Measurements from ENCODE around the gene IGFN1. TPM values are rescaled to one million over a fixed set of nuclear protein-coding genes. Genes with fewer than 3 reads are reported as not detected.

IGFN1 gene
- total and polyA plus RNA-seq, 2 of the 8 experiments (the other 6 are each of a cell fraction or from before 2014, with no cell fraction given), result not detected

DNA sequence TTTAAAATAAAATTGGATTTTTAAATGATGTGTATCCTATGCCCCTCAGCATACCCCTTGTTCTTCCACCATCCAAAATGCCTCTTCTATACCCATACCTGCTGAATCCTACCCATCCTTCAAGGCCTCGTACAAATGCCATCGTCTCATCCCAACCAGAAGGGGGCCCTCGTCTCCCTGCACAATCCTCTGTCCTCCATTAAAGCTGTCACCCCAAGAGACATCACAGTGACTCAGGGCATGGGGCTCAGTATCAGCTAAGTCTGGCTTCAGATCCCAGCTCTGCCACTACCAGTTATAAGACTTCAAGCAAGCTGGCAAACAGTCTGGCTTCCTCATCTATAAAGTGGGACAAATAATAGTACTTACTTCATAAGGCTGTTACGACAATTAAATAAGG, 23.8 kb downstream of the IGFN1 start (continued):
- TF ChIP-seq TEAD4 (IDR thresholded peaks at IDR 0.05; ENCODE audit: low read depth, low read length), result peak; percentile 50; the same call in 1 of the 2 replicates
- TF ChIP-seq, protein P1, sequence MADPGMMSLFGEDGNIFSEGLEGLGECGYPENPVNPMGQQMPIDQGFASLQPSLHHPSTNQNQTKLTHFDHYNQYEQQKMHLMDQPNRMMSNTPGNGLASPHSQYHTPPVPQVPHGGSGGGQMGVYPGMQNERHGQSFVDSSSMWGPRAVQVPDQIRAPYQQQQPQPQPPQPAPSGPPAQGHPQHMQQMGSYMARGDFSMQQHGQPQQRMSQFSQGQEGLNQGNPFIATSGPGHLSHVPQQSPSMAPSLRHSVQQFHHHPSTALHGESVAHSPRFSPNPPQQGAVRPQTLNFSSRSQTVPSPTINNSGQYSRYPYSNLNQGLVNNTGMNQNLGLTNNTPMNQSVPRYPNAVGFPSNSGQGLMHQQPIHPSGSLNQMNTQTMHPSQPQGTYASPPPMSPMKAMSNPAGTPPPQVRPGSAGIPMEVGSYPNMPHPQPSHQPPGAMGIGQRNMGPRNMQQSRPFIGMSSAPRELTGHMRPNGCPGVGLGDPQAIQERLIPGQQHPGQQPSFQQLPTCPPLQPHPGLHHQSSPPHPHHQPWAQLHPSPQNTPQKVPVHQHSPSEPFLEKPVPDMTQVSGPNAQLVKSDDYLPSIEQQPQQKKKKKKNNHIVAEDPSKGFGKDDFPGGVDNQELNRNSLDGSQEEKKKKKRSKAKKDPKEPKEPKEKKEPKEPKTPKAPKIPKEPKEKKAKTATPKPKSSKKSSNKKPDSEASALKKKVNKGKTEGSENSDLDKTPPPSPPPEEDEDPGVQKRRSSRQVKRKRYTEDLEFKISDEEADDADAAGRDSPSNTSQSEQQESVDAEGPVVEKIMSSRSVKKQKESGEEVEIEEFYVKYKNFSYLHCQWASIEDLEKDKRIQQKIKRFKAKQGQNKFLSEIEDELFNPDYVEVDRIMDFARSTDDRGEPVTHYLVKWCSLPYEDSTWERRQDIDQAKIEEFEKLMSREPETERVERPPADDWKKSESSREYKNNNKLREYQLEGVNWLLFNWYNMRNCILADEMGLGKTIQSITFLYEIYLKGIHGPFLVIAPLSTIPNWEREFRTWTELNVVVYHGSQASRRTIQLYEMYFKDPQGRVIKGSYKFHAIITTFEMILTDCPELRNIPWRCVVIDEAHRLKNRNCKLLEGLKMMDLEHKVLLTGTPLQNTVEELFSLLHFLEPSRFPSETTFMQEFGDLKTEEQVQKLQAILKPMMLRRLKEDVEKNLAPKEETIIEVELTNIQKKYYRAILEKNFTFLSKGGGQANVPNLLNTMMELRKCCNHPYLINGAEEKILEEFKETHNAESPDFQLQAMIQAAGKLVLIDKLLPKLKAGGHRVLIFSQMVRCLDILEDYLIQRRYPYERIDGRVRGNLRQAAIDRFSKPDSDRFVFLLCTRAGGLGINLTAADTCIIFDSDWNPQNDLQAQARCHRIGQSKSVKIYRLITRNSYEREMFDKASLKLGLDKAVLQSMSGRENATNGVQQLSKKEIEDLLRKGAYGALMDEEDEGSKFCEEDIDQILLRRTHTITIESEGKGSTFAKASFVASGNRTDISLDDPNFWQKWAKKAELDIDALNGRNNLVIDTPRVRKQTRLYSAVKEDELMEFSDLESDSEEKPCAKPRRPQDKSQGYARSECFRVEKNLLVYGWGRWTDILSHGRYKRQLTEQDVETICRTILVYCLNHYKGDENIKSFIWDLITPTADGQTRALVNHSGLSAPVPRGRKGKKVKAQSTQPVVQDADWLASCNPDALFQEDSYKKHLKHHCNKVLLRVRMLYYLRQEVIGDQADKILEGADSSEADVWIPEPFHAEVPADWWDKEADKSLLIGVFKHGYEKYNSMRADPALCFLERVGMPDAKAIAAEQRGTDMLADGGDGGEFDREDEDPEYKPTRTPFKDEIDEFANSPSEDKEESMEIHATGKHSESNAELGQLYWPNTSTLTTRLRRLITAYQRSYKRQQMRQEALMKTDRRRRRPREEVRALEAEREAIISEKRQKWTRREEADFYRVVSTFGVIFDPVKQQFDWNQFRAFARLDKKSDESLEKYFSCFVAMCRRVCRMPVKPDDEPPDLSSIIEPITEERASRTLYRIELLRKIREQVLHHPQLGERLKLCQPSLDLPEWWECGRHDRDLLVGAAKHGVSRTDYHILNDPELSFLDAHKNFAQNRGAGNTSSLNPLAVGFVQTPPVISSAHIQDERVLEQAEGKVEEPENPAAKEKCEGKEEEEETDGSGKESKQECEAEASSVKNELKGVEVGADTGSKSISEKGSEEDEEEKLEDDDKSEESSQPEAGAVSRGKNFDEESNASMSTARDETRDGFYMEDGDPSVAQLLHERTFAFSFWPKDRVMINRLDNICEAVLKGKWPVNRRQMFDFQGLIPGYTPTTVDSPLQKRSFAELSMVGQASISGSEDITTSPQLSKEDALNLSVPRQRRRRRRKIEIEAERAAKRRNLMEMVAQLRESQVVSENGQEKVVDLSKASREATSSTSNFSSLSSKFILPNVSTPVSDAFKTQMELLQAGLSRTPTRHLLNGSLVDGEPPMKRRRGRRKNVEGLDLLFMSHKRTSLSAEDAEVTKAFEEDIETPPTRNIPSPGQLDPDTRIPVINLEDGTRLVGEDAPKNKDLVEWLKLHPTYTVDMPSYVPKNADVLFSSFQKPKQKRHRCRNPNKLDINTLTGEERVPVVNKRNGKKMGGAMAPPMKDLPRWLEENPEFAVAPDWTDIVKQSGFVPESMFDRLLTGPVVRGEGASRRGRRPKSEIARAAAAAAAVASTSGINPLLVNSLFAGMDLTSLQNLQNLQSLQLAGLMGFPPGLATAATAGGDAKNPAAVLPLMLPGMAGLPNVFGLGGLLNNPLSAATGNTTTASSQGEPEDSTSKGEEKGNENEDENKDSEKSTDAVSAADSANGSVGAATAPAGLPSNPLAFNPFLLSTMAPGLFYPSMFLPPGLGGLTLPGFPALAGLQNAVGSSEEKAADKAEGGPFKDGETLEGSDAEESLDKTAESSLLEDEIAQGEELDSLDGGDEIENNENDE (IDR thresholded peaks at IDR 0.05; ENCODE audit: insufficient replicate concordance, low read length), result no peak

All from H1 (cell line).